ENCODE data around the gene GPI. TPM values are rescaled to one million over a fixed set of nuclear protein-coding genes. Genes with fewer than 3 reads are reported as not detected.
A peak's percentile ranks its signal among the peaks of the same experiment; 100 is the strongest.

The GPI gene
- total and polyA plus RNA-seq, 2 donors (not counting 3 experiments of a cell fraction or from before 2014, with no cell fraction given) = 131 to 273 TPM

GRCh38 chr19:34397853-34398252, 32.9 kb downstream of the GPI start:
- Histone ChIP-seq H3K9me3 (replicated peaks; ENCODE audit: control insufficient read depth, insufficient read depth, low read length) (no peaks in the 10 kb centered on the region), H3K4me1 (ENCODE audit: control insufficient read depth, extremely low read depth, insufficient read depth, low read length) (no peaks in the 10 kb centered on the region), H3K4me3 (replicated peaks in 1 of 3; ENCODE audit: insufficient read depth in 1 of 3, low read depth in 1 of 3, low read length in 3 of 3) (no peak overlapping the region), H3K27ac (ENCODE audit: insufficient read depth, low read depth, low read length) (no peak overlapping the region), H3K4me2 (ENCODE audit: insufficient read depth, low read length) (no peak overlapping the region), H3K79me2 (ENCODE audit: control insufficient read depth, insufficient read depth, low read length) (no peaks in the 10 kb centered on the region), H3K9ac (replicated peaks; ENCODE audit: extremely low read depth, insufficient read depth, low read length) (no peak overlapping the region), H2AFZ (ENCODE audit: low read depth, low read length) (no peak overlapping the region), H4K20me1 (replicated peaks; ENCODE audit: control insufficient read depth, extremely low read depth, insufficient read depth, low read length) (no peaks in the 10 kb centered on the region), H3K36me3 (ENCODE audit: control insufficient read depth in 2 of 2, extremely low read depth in 1 of 2, insufficient read depth in 2 of 2, low read length in 2 of 2) (peaks cover 10 to 36% of the 10 kb centered on the region in 2 experiments), H3K27me3 (ENCODE audit: control insufficient read depth in 2 of 2, insufficient read depth in 2 of 2, low read length in 2 of 2) (no peaks in the 10 kb centered on the region), H3K9me1 (replicated peaks; ENCODE audit: control insufficient read depth, extremely low read depth, insufficient read depth, low read length) (no peaks in the 10 kb centered on the region)
- dilution Hi-C loops (cut with MboI; ENCODE audit: extremely low pct_ligation_motif_present, low sequenced_read_pairs) = no loop called here
- no TSS peak for BruUV-seq (replicated peaks)
- no peak for DNase-seq (ENCODE audit: low read depth, low spot score)
- ChIA-PET POLR2A (interaction anchor here (0.7 kb wide), 1 partner anchor 40 kb away, joined by 5 read pairs; no protein-coding TSS in a partner anchor), CTCF (no interaction called here)
- no peak for FAIRE-seq
- TF ChIP-seq POLR2A (IDR thresholded peaks at IDR 0.05; ENCODE audit: low read depth, low read length) (no peak), GATA2 (IDR thresholded peaks at IDR 0.05; ENCODE audit: insufficient read depth, insufficient read length, low read depth, low read length) (no peak), MAX (IDR thresholded peaks at IDR 0.05; ENCODE audit: insufficient read depth, insufficient read length) (no peak), MYC (IDR thresholded peaks at IDR 0.05; ENCODE audit: low read depth, low read length) (no peak)
- intact Hi-C loops (cut with micrococcal nuclease) = no loop called here

DNA sequence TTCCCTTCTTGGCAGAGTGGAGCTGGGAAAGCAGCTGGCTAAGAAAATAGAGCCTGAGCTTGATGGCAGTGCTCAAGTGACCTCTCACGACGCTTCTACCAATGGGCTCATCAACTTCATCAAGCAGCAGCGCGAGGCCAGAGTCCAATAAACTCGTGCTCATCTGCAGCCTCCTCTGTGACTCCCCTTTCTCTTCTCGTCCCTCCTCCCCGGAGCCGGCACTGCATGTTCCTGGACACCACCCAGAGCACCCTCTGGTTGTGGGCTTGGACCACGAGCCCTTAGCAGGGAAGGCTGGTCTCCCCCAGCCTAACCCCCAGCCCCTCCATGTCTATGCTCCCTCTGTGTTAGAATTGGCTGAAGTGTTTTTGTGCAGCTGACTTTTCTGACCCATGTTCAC, 34.9 kb downstream of the GPI start:
- FAIRE-seq (no peak), DNase-seq (ENCODE audit: low read depth, low spot score) (no peak)
- Histone ChIP-seq H3K9ac (replicated peaks; ENCODE audit: extremely low read depth, insufficient read depth, low read length) (no peak overlapping the region), H3K4me2 (ENCODE audit: insufficient read depth, low read length) (no peak overlapping the region), H3K27me3 (ENCODE audit: control insufficient read depth in 2 of 2, insufficient read depth in 2 of 2, low read length in 2 of 2) (no peaks in the 10 kb centered on the region), H3K4me1 (ENCODE audit: control insufficient read depth, extremely low read depth, insufficient read depth, low read length) (peaks cover 6% of the 10 kb centered on the region), H4K20me1 (replicated peaks; ENCODE audit: control insufficient read depth, extremely low read depth, insufficient read depth, low read length) (no peaks in the 10 kb centered on the region), H3K27ac (ENCODE audit: insufficient read depth, low read depth, low read length) (no peak overlapping the region), H3K36me3 (ENCODE audit: control insufficient read depth in 2 of 2, extremely low read depth in 1 of 2, insufficient read depth in 2 of 2, low read length in 2 of 2) (peaks cover 10 to 22% of the 10 kb centered on the region in 2 experiments), H3K9me1 (replicated peaks; ENCODE audit: control insufficient read depth, extremely low read depth, insufficient read depth, low read length) (no peaks in the 10 kb centered on the region), H3K4me3 (replicated peaks in 1 of 3; ENCODE audit: insufficient read depth in 1 of 3, low read depth in 1 of 3, low read length in 3 of 3) (no peak overlapping the region), H3K79me2 (ENCODE audit: control insufficient read depth, insufficient read depth, low read length) (peaks cover 6% of the 10 kb centered on the region), H3K9me3 (replicated peaks; ENCODE audit: control insufficient read depth, insufficient read depth, low read length) (no peaks in the 10 kb centered on the region), H2AFZ (ENCODE audit: low read depth, low read length) (no peak overlapping the region)
- BruUV-seq (replicated peaks) = TSS peak; percentile 33
- intact Hi-C loops (cut with micrococcal nuclease) = no loop called here
- TF ChIP-seq GATA2 (IDR thresholded peaks at IDR 0.05; ENCODE audit: insufficient read depth, insufficient read length, low read depth, low read length) = no peak
- TF ChIP-seq MYC (IDR thresholded peaks at IDR 0.05; ENCODE audit: low read depth, low read length) = no peak
- TF ChIP-seq EZH2 (IDR thresholded peaks at IDR 0.05; ENCODE audit: borderline replicate concordance, low read depth, low read length, severe bottlenecking) = no peak
- TF ChIP-seq POLR2A (IDR thresholded peaks at IDR 0.05; ENCODE audit: low read depth, low read length) = no peak
- TF ChIP-seq, protein P1, sequence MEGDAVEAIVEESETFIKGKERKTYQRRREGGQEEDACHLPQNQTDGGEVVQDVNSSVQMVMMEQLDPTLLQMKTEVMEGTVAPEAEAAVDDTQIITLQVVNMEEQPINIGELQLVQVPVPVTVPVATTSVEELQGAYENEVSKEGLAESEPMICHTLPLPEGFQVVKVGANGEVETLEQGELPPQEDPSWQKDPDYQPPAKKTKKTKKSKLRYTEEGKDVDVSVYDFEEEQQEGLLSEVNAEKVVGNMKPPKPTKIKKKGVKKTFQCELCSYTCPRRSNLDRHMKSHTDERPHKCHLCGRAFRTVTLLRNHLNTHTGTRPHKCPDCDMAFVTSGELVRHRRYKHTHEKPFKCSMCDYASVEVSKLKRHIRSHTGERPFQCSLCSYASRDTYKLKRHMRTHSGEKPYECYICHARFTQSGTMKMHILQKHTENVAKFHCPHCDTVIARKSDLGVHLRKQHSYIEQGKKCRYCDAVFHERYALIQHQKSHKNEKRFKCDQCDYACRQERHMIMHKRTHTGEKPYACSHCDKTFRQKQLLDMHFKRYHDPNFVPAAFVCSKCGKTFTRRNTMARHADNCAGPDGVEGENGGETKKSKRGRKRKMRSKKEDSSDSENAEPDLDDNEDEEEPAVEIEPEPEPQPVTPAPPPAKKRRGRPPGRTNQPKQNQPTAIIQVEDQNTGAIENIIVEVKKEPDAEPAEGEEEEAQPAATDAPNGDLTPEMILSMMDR (IDR thresholded peaks at IDR 0.05; ENCODE audit: extremely low read depth in 1 of 2, insufficient read depth in 1 of 2, low read depth in 1 of 2, low read length in 2 of 2) = no peak
- TF ChIP-seq FOS (IDR thresholded peaks at IDR 0.05; ENCODE audit: borderline replicate concordance, insufficient read depth, low read length) = no peak
- TF ChIP-seq JUN (IDR thresholded peaks at IDR 0.05; ENCODE audit: borderline replicate concordance, insufficient read depth, insufficient read length, low read depth) = no peak
- TF ChIP-seq MAX (IDR thresholded peaks at IDR 0.05; ENCODE audit: insufficient read depth, insufficient read length) = no peak
- no peak for TF ChIP-seq POLR2AphosphoS5 (IDR thresholded peaks at IDR 0.05; ENCODE audit: insufficient read depth, low read depth, low read length)
- dilution Hi-C loops (cut with MboI; ENCODE audit: extremely low pct_ligation_motif_present, low sequenced_read_pairs) = no loop called here
- POLR2A ChIA-PET = no interaction called here
- CTCF ChIA-PET = interaction anchor here (0.8 to 1.0 kb wide), 2 partner anchors 30 to 66 kb away, joined by 3 read pairs; no protein-coding TSS in a partner anchor
